Hematopoietic multipotent progenitor cell treated with erythropoietin and hydrocortisone succinate and interleukin-3 and kit ligand, for 6 days (in vitro differentiated cells): ENCODE measurements around the gene IFI6.
A peak's percentile ranks its signal among the peaks of the same experiment; 100 is the strongest.
"Not testable (repeated sequence)": the region's sequence is repeated elsewhere in the genome, so short reads cannot be mapped to it uniquely, and the experiment has no call there.

Experiments
- DNase-seq: peaks from one replicate; pipeline ENCODE4 v3.0.0-alpha.2; 2015

IFI6 gene

GRCh38 chr1:27626031-27626935 lies 45.7 kb downstream of the IFI6 start:
- peak; percentile 76 for DNase-seq

- DNase-seq, result no peak
Measured at GRCh38 chr1:27624467-27625178, 47.4 kb downstream of the IFI6 start.

- DNase-seq, result no peak
Measured at GRCh38 chr1:27623327-27624212, 48.4 kb downstream of the IFI6 start.

- DNase-seq, result no peak
Measured at GRCh38 chr1:27622828-27623227, 49.2 kb downstream of the IFI6 start.

- DNase-seq, result no peak
Measured at GRCh38 chr1:27621051-27621920, 50.7 kb downstream of the IFI6 start.

- not testable (repeated sequence) for DNase-seq
Measured at GRCh38 chr1:27619782-27620438, 52.1 kb downstream of the IFI6 start.

GRCh38 chr1:27618341-27619082 lies 53.5 kb downstream of the IFI6 start:
- peak; percentile 73 for DNase-seq

- DNase-seq, result no peak
Measured at GRCh38 chr1:27617420-27617819, 54.6 kb downstream of the IFI6 start.

GRCh38 chr1:27616441-27616840 lies 55.6 kb downstream of the IFI6 start:
- no peak for DNase-seq
